ENCODE data around the gene CHSY3.

DNA sequence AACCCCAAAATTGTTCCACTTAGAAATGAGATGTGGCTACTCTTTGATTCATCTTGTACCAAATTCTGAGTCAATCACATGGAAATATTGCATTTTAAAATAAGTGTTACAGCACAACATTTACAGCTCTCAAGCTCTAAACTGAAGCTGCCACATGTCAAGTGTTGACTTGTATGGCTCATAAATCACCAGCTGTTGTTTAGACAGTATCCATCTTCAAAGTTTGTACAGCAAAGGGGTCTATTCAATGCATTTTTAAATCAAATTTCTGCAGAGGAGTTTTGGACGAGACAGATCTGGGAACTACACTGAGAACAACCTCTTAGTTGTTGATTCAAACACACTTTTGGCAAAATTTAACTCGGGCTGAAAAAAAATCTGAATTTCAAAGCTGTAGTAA lies 31.4 kb downstream of the CHSY3 start:
- TF ChIP-seq, protein P1, sequence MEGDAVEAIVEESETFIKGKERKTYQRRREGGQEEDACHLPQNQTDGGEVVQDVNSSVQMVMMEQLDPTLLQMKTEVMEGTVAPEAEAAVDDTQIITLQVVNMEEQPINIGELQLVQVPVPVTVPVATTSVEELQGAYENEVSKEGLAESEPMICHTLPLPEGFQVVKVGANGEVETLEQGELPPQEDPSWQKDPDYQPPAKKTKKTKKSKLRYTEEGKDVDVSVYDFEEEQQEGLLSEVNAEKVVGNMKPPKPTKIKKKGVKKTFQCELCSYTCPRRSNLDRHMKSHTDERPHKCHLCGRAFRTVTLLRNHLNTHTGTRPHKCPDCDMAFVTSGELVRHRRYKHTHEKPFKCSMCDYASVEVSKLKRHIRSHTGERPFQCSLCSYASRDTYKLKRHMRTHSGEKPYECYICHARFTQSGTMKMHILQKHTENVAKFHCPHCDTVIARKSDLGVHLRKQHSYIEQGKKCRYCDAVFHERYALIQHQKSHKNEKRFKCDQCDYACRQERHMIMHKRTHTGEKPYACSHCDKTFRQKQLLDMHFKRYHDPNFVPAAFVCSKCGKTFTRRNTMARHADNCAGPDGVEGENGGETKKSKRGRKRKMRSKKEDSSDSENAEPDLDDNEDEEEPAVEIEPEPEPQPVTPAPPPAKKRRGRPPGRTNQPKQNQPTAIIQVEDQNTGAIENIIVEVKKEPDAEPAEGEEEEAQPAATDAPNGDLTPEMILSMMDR (conservative IDR thresholded peaks at IDR 0.05; ENCODE audit: low read depth in 2 of 2): no peak
- TF ChIP-seq POLR2AphosphoS5 (IDR thresholded peaks at IDR 0.05; ENCODE audit: low read depth) (no peak), EZH2phosphoT487 (IDR thresholded peaks at IDR 0.05; ENCODE audit: unreplicated experiment) (no peak), EZH2 (IDR thresholded peaks at IDR 0.05; ENCODE audit: low read depth, unreplicated experiment) (no peak), JUNB (IDR thresholded peaks at IDR 0.05; ENCODE audit: unreplicated experiment) (no peak), CREB1 (CRISPR knock-in tag; IDR thresholded peaks at IDR 0.05; ENCODE audit: low read depth) (no peak), STAT1 (IDR thresholded peaks at IDR 0.05; ENCODE audit: unreplicated experiment) (no peak)
- TF ChIP-seq, protein P2, sequence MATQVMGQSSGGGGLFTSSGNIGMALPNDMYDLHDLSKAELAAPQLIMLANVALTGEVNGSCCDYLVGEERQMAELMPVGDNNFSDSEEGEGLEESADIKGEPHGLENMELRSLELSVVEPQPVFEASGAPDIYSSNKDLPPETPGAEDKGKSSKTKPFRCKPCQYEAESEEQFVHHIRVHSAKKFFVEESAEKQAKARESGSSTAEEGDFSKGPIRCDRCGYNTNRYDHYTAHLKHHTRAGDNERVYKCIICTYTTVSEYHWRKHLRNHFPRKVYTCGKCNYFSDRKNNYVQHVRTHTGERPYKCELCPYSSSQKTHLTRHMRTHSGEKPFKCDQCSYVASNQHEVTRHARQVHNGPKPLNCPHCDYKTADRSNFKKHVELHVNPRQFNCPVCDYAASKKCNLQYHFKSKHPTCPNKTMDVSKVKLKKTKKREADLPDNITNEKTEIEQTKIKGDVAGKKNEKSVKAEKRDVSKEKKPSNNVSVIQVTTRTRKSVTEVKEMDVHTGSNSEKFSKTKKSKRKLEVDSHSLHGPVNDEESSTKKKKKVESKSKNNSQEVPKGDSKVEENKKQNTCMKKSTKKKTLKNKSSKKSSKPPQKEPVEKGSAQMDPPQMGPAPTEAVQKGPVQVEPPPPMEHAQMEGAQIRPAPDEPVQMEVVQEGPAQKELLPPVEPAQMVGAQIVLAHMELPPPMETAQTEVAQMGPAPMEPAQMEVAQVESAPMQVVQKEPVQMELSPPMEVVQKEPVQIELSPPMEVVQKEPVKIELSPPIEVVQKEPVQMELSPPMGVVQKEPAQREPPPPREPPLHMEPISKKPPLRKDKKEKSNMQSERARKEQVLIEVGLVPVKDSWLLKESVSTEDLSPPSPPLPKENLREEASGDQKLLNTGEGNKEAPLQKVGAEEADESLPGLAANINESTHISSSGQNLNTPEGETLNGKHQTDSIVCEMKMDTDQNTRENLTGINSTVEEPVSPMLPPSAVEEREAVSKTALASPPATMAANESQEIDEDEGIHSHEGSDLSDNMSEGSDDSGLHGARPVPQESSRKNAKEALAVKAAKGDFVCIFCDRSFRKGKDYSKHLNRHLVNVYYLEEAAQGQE (IDR thresholded peaks at IDR 0.05; ENCODE audit: unreplicated experiment): no peak

Data from GM23338 (cell line).